SK-N-SH (cell line): ENCODE measurements around the gene CRYBA2.

ENCODE experiments used
- CTCF ChIP-seq: fragments of 200-600 bp; sonication (generic); IDR thresholded peaks from 2 replicates; pipeline ENCODE4 v1.6.1; 2017; ENCODE audit warnings: antibody characterized with exemption, mild to moderate bottlenecking, moderate library complexity
- MEF2A ChIP-seq: IDR thresholded peaks from 2 replicates; pipeline ENCODE4 v1.4.0; 2012; ENCODE audit warnings: low read depth, borderline replicate concordance
- POLR2AphosphoS5 ChIP-seq: IDR thresholded peaks from 2 replicates; pipeline ENCODE4 v1.6.1; 2012; ENCODE audit warnings: low read depth, low read length
- RXRA ChIP-seq: IDR thresholded peaks from 2 replicates; pipeline ENCODE4 v1.4.0; 2012; ENCODE audit warnings: low read depth, mild to moderate bottlenecking, borderline replicate concordance
- USF2 ChIP-seq: fragments of 150-350 bp; IDR thresholded peaks from 2 replicates; pipeline ENCODE4 v1.6.1; 2017; ENCODE audit warnings: antibody characterized with exemption, low read length, low read depth, borderline replicate concordance
- TF ChIP-seq, protein P1 (sequence below): IDR thresholded peaks from 2 replicates; pipeline ENCODE4 v1.4.0; 2012; ENCODE audit warnings: low read depth

DNA sequence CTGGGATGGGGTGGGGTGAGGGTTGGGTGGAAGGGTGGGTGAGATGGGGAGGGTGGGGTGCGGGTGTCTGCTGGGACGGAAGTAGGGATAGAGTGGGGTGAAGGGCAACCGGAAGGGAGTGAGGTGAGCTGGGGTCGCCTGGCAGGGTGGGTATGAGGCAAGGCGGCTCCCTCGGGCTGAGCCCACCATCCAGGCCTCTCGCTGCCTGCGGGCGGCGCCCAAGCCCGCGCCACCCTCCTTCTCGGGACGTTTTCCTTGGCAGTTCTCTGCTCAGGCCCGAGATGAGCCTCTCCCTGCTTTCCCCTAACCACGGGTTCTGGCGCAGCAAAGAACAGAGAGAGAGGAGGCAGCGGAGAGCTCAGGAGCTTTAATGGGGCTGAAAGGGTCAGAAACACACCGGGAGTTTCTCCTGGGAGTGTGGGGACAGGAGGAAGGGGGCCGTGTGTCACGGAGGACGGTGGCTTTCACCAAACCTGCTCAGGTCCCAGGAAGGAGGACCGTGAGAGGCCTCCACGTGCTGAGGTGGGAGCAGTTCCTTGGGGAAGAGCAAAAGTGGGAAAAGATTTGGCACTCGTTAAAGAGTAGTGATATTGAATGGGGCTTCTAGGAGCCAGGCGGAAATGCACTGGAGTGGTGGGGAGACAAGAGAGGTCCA lies 12.4 kb downstream of the CRYBA2 start:
- no peak for TF ChIP-seq CTCF
- TF ChIP-seq, protein P1, sequence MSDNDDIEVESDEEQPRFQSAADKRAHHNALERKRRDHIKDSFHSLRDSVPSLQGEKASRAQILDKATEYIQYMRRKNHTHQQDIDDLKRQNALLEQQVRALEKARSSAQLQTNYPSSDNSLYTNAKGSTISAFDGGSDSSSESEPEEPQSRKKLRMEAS, result no peak
- no peak for TF ChIP-seq POLR2AphosphoS5
- TF ChIP-seq USF2, result no peak
- TF ChIP-seq RXRA, result no peak
- no peak for TF ChIP-seq MEF2A
